ENCODE results near the gene TXNRD1. TPM values are rescaled to one million over a fixed set of nuclear protein-coding genes. Genes with fewer than 3 reads are reported as not detected.
"Not testable (repeated sequence)": the region's sequence is repeated elsewhere in the genome, so short reads cannot be mapped to it uniquely, and the experiment has no call there.

The TXNRD1 gene
- total RNA-seq, 1 donor, result 350 TPM

GRCh38 chr12:104212516-104212915 is 3.1 kb upstream of the TXNRD1 start:
- no peak for TF ChIP-seq CTCF (IDR thresholded peaks at IDR 0.05; ENCODE audit: insufficient read depth, low read length)
- no peak for DNase-seq (ENCODE audit: low read depth)
- no peak overlapping the region for H3K4me3 ChIP-seq (ENCODE audit: low read depth, low read length)

GRCh38 chr12:104213952-104214351 is 1.6 kb upstream of the TXNRD1 start:
- DNase-seq (ENCODE audit: low read depth), result peak; percentile 66
- TF ChIP-seq CTCF (IDR thresholded peaks at IDR 0.05; ENCODE audit: insufficient read depth, low read length), result no peak
- H3K4me3 ChIP-seq (ENCODE audit: low read depth, low read length), result no peak overlapping the region

- no peak for TF ChIP-seq CTCF (IDR thresholded peaks at IDR 0.05; ENCODE audit: insufficient read depth, low read length)
- peak overlapping the region; percentile 69 for H3K4me3 ChIP-seq (ENCODE audit: low read depth, low read length)
- DNase-seq (ENCODE audit: low read depth), result no peak
Measured at GRCh38 chr12:104216521-104216924, 944 bp downstream of the TXNRD1 start.

- DNase-seq (ENCODE audit: low read depth); H3K4me3 ChIP-seq (ENCODE audit: low read depth, low read length): not testable (repeated sequence)
Measured at GRCh38 chr12:104218506-104218905, 2.9 kb downstream of the TXNRD1 start.

GRCh38 chr12:104218935-104219334 is 3.4 kb downstream of the TXNRD1 start:
- H3K4me3 ChIP-seq (ENCODE audit: low read depth, low read length), result no peak overlapping the region
- no peak for TF ChIP-seq CTCF (IDR thresholded peaks at IDR 0.05; ENCODE audit: insufficient read depth, low read length)
- peak; percentile 39 for DNase-seq (ENCODE audit: low read depth)

GRCh38 chr12:104219361-104219892 is 3.8 kb downstream of the TXNRD1 start:
- DNase-seq (ENCODE audit: low read depth), result peak; percentile 100
- no peak overlapping the region for H3K4me3 ChIP-seq (ENCODE audit: low read depth, low read length)
- TF ChIP-seq CTCF (IDR thresholded peaks at IDR 0.05; ENCODE audit: insufficient read depth, low read length), result no peak

GRCh38 chr12:104219908-104220404 is 4.4 kb downstream of the TXNRD1 start:
- H3K4me3 ChIP-seq (ENCODE audit: low read depth, low read length), result no peak overlapping the region
- peak; percentile 87 for DNase-seq (ENCODE audit: low read depth)
- TF ChIP-seq CTCF (IDR thresholded peaks at IDR 0.05; ENCODE audit: insufficient read depth, low read length), result no peak
